GM12878 (cell line): ENCODE results near the gene VIL1. TPM values are rescaled to one million over a fixed set of nuclear protein-coding genes. Genes with fewer than 3 reads are reported as not detected.

Experiments
- ATAC-seq: fragments of 200-7000 bp; cut with Tn5 transposase; 3 replicates; pipeline ENCODE4 v1.9.1; 2020; ENCODE audit warnings: mild to moderate bottlenecking, moderate library complexity
- BruUV-seq: library from RNA; stranded (reverse); fragments of 400-500 nt; replicated peaks from 2 replicates; lab custom pipeline; 2021; lab: Mats Ljungman, UMichigan
- CTCF ChIA-PET: fragments of 300-600 bp; sonication (Branson Sonifier 250); formaldehyde crosslinking; extraction: SDS; loops from one replicate; lab custom pipeline; 2021; ENCODE audit warnings: inconsistent platforms; lab: Yijun Ruan, JAX
- POLR2A ChIA-PET: fragments of 350-600 bp; formaldehyde crosslinking; extraction: SDS; loops from one replicate; lab custom pipeline; 2021; ENCODE audit warnings: inconsistent platforms; lab: Charles Lee
- RAD21 ChIA-PET: fragments of 300-600 bp; sonication (Branson Sonifier 250); formaldehyde crosslinking; loops from one replicate; lab custom pipeline; 2023; ENCODE audit warnings: antibody characterized with exemption; ENCODE audit not compliant: unreplicated experiment; lab: Charles Lee
- SMC1A ChIA-PET: fragments of 300-600 bp; sonication (Branson Sonifier 250); formaldehyde crosslinking; loops from one replicate; lab custom pipeline; 2023; ENCODE audit not compliant: unreplicated experiment, uncharacterized antibody; lab: Charles Lee
- DNase-seq: peaks from one replicate; pipeline ENCODE4 v3.0.0-alpha.2; 2011; ENCODE audit warnings: low read depth, low spot score
- FAIRE-seq: peaks from 3 replicates; lab custom pipeline; 2011; peaks lifted over from hg19 to GRCh38; lab: Jason Lieb, UNC
- H2AFZ ChIP-seq: 2 replicates; pipeline ENCODE4 v1.6.0; 2011; ENCODE audit warnings: low read depth, low read length, control low read depth; ENCODE audit not compliant: control insufficient read depth
- H3K27ac ChIP-seq: 2 replicates; pipeline ENCODE4 v1.5.1; 2011; ENCODE audit warnings: control low read depth; ENCODE audit not compliant: control insufficient read depth, insufficient read depth
- H3K27me3 ChIP-seq, 2 experiments: replicated peaks in 1 of 2; 2 replicates each; pipeline versions ENCODE4 v1.6.0 to v1.6.1; 2011; ENCODE audit warnings: low read length in 1 of 2; ENCODE audit not compliant: control insufficient read depth in 2 of 2, insufficient read depth in 2 of 2
- H3K36me3 ChIP-seq, 2 experiments: 2 replicates each; pipeline ENCODE4 v1.5.1; 2011; ENCODE audit warnings: low read length in 1 of 2; ENCODE audit not compliant: control insufficient read depth in 2 of 2, insufficient read depth in 2 of 2
- H3K4me1 ChIP-seq: 2 replicates; pipeline ENCODE4 v1.6.1; 2011; ENCODE audit warnings: mild to moderate bottlenecking, low read length, moderate library complexity, mixed read lengths; ENCODE audit not compliant: control insufficient read depth, insufficient read depth
- H3K4me2 ChIP-seq: 2 replicates; pipeline ENCODE4 v1.6.0; 2011; ENCODE audit warnings: control low read depth; ENCODE audit not compliant: control insufficient read depth, insufficient read depth
- H3K4me3 ChIP-seq: fragments of 200-600 bp; sonication (generic); 2 replicates; pipeline ENCODE4 v1.5.1; 2016
- H3K79me2 ChIP-seq: 2 replicates; pipeline ENCODE4 v1.6.0; 2011; ENCODE audit warnings: low read length; ENCODE audit not compliant: control insufficient read depth, insufficient read depth
- H3K9ac ChIP-seq: 2 replicates; pipeline ENCODE4 v1.8.0; 2011; ENCODE audit warnings: low read length, control low read depth, mixed read lengths; ENCODE audit not compliant: control insufficient read depth, insufficient read depth
- H3K9me3 ChIP-seq: replicated peaks from 3 replicates; pipeline ENCODE4 v1.5.1; 2011; ENCODE audit warnings: mild to moderate bottlenecking, low read length; ENCODE audit not compliant: control insufficient read depth, insufficient read depth
- H4K20me1 ChIP-seq: 2 replicates; pipeline ENCODE4 v1.6.0; 2011; ENCODE audit not compliant: control insufficient read depth, insufficient read depth
- KDM1A ChIP-seq: fragments of 200-600 bp; sonication (generic); IDR thresholded peaks from 2 replicates; pipeline ENCODE4 v1.6.1; 2016; ENCODE audit warnings: borderline replicate concordance
- NFIC ChIP-seq: IDR thresholded peaks from 2 replicates; pipeline ENCODE4 v1.6.1; 2012; ENCODE audit warnings: low read depth, mild to moderate bottlenecking, inconsistent platforms, low read length, moderate library complexity
- NFYB ChIP-seq: IDR thresholded peaks from 2 replicates; pipeline ENCODE4 v1.6.1; 2011; ENCODE audit warnings: low read depth, mild to moderate bottlenecking, low read length, improper control_type of control experiment, moderate library complexity; ENCODE audit not compliant: insufficient read depth
- RBBP5 ChIP-seq: fragments of 200-600 bp; sonication (generic); conservative IDR thresholded peaks from 2 replicates; pipeline ENCODE4 v1.6.1; 2016
- RFX5 ChIP-seq: IDR thresholded peaks from 2 replicates; pipeline ENCODE4 v1.6.1; 2011; ENCODE audit warnings: low read depth, low read length, improper control_type of control experiment
- SIN3A ChIP-seq: IDR thresholded peaks from 2 replicates; pipeline ENCODE4 v1.6.1; 2012; ENCODE audit warnings: low read depth, low read length, improper control_type of control experiment
- SMARCA5 ChIP-seq: fragments of 450-650 bp; IDR thresholded peaks from 2 replicates; pipeline ENCODE4 v1.6.1; 2017; ENCODE audit warnings: mild to moderate bottlenecking
- ZBED1 ChIP-seq: IDR thresholded peaks from 2 replicates; pipeline ENCODE4 v1.6.1; 2016; ENCODE audit warnings: borderline replicate concordance
- ZSCAN29 ChIP-seq: fragments of 450-650 bp; IDR thresholded peaks from 2 replicates; pipeline ENCODE4 v1.6.1; 2017; ENCODE audit warnings: mild to moderate bottlenecking, moderate library complexity
- WGBS: methylation state at CpG from one replicate; pipeline ENCODE4 v1.1.6; 2016; ENCODE audit warnings: low lambda C conversion rate; ENCODE audit not compliant: insufficient replicate concordance, insufficient coverage; ENCODE audit errors: missing lambda C conversion rate; 5-methylcytosine and 5-hydroxymethylcytosine counted together
- in situ Hi-C: fragments of 300-500 bp; cut with MboI; formaldehyde crosslinking; loops from 9 replicates; pipeline ENCODE4 v1.14.3; 2018; ENCODE audit warnings: mixed read lengths
- intact Hi-C: fragments of 100-400 bp; cut with micrococcal nuclease; formaldehyde crosslinking; loops from one replicate; pipeline ENCODE4 v1.14.2; 2022; ENCODE audit not compliant: unreplicated experiment
- polyA plus RNA-seq, 11 experiments: library from polyadenylated mRNA; depleted of rRNA in 4 of 11; unstranded in 6 of 11; stranded (reverse) in 5 of 11; fragments of >200 nt; fragmentation: Nextera tagmentation in 4 of 11; fragmentation: Illumina TruSeq in 1 of 11; extraction: Ambion mirVana in 4 of 11; extraction: Trizol in 1 of 11; gene quantifications; 1 replicate in 1 of 11; 2 replicates in 10 of 11; pipeline versions ENCODE4 v1.2.1 to v1.2.3, GENCODE V29; 2011 to 2016; ENCODE audit warnings: inconsistent platforms in 2 of 11, missing spikeins in 2 of 11, low read depth in 1 of 11
- total RNA-seq, 4 experiments: library from RNA; depleted of rRNA in 3 of 4; stranded (reverse); fragments of >200 nt in 3 of 4; fragmentation: Illumina TruSeq in 1 of 4; extraction: Trizol in 1 of 4; gene quantifications; 2 replicates each; pipeline versions ENCODE4 v1.2.1 to v1.2.3, GENCODE V29; 2013 to 2021
- TF ChIP-seq, protein P1 (sequence below): fragments of 450-650 bp; IDR thresholded peaks from 2 replicates; pipeline ENCODE4 v1.6.1; 2016; ENCODE audit warnings: mild to moderate bottlenecking
- TF ChIP-seq, protein P2 (sequence below): fragments of 450-650 bp; IDR thresholded peaks from 2 replicates; pipeline ENCODE4 v1.6.1; 2017; ENCODE audit warnings: borderline replicate concordance
- TF ChIP-seq, protein P3 (sequence below): fragments of 150-350 bp; IDR thresholded peaks from 2 replicates; pipeline ENCODE4 v1.6.1; 2014; ENCODE audit warnings: mild to moderate bottlenecking, low read depth, low read length

VIL1 gene
- total and polyA plus RNA-seq, 10 of the 15 experiments (the other 5 are each of a cell fraction or from before 2014, with no cell fraction given): 0.03 to 1.9 (median 0.33) TPM

DNA sequence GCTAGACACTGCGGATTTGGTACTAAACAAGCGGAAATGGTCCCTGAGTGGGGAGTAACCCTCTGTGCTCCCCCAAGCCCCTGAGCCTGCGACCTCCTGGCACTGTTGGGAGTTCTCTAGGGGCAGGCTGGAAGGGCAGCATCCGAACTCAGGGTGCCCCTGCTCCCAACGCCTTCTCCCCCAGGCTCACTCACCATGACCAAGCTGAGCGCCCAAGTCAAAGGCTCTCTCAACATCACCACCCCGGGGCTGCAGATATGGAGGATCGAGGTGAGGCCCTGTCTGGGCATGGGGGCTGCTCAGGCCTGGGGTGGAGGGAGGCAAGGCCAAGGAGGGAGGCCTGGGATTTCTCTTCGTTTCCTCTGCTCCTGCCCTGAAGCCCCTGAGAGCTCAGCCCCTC is 4.7 kb downstream of the VIL1 start:
- no peaks in the 10 kb centered on the region for H4K20me1 ChIP-seq
- H3K79me2 ChIP-seq: no peaks in the 10 kb centered on the region
- no TSS peak for BruUV-seq
- ChIA-PET SMC1A (interaction anchor here (0.8 kb wide), 1 partner anchor 20 kb away, joined by 4 read pairs; no protein-coding TSS in a partner anchor), RAD21 (no interaction called here), POLR2A (no interaction called here), CTCF (no interaction called here)
- DNase-seq (no peak), ATAC-seq (no peak), FAIRE-seq (no peak)
- intact Hi-C loops (no loop called here), in situ Hi-C loops (no loop called here)
- H2AFZ ChIP-seq: no peak overlapping the region
- H3K27ac ChIP-seq: no peak overlapping the region
- no peaks in the 10 kb centered on the region for H3K36me3 ChIP-seq
- H3K9ac ChIP-seq: no peak overlapping the region
- WGBS: 51% methylated on average over 9 of the region's 9 CpGs
- TF ChIP-seq, protein P1, sequence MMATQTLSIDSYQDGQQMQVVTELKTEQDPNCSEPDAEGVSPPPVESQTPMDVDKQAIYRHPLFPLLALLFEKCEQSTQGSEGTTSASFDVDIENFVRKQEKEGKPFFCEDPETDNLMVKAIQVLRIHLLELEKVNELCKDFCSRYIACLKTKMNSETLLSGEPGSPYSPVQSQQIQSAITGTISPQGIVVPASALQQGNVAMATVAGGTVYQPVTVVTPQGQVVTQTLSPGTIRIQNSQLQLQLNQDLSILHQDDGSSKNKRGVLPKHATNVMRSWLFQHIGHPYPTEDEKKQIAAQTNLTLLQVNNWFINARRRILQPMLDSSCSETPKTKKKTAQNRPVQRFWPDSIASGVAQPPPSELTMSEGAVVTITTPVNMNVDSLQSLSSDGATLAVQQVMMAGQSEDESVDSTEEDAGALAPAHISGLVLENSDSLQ: no peak
- TF ChIP-seq RBBP5 (no peak), SIN3A (no peak), SMARCA5 (no peak), RFX5 (no peak), ZSCAN29 (no peak), KDM1A (no peak), ZBED1 (no peak), NFYB (no peak), NFIC (no peak)
- TF ChIP-seq, protein P2, sequence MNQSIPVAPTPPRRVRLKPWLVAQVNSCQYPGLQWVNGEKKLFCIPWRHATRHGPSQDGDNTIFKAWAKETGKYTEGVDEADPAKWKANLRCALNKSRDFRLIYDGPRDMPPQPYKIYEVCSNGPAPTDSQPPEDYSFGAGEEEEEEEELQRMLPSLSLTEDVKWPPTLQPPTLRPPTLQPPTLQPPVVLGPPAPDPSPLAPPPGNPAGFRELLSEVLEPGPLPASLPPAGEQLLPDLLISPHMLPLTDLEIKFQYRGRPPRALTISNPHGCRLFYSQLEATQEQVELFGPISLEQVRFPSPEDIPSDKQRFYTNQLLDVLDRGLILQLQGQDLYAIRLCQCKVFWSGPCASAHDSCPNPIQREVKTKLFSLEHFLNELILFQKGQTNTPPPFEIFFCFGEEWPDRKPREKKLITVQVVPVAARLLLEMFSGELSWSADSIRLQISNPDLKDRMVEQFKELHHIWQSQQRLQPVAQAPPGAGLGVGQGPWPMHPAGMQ: no peak
- TF ChIP-seq, protein P3, sequence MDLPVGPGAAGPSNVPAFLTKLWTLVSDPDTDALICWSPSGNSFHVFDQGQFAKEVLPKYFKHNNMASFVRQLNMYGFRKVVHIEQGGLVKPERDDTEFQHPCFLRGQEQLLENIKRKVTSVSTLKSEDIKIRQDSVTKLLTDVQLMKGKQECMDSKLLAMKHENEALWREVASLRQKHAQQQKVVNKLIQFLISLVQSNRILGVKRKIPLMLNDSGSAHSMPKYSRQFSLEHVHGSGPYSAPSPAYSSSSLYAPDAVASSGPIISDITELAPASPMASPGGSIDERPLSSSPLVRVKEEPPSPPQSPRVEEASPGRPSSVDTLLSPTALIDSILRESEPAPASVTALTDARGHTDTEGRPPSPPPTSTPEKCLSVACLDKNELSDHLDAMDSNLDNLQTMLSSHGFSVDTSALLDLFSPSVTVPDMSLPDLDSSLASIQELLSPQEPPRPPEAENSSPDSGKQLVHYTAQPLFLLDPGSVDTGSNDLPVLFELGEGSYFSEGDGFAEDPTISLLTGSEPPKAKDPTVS: no peak
- no peaks in the 10 kb centered on the region for H3K27me3 ChIP-seq
- no peaks in the 10 kb centered on the region for H3K9me3 ChIP-seq
- H3K4me1 ChIP-seq: no peaks in the 10 kb centered on the region
- no peak overlapping the region for H3K4me2 ChIP-seq
- no peak overlapping the region for H3K4me3 ChIP-seq
